Activated naive CD8-positive, alpha-beta T cell (primary cell): Measurements from ENCODE around the gene PUM1.
"Not testable (repeated sequence)": the region's sequence is repeated elsewhere in the genome, so short reads cannot be mapped to it uniquely, and the experiment has no call there.

Source experiments
- H3K27ac Mint-ChIP-seq: one replicate; pipeline ENCODE4 v1.8.0; 2021; ENCODE audit warnings: mixed read lengths
- H3K27me3 Mint-ChIP-seq: one replicate; pipeline ENCODE4 v1.8.0; 2021; ENCODE audit warnings: mixed read lengths
- H3K36me3 Mint-ChIP-seq: one replicate; pipeline ENCODE4 v1.8.0; 2021; ENCODE audit warnings: mixed read lengths
- H3K4me1 Mint-ChIP-seq: one replicate; pipeline ENCODE4 v1.8.0; 2021; ENCODE audit warnings: low read depth, mixed read lengths
- H3K4me3 Mint-ChIP-seq: one replicate; pipeline ENCODE4 v1.8.0; 2021; ENCODE audit warnings: mild to moderate bottlenecking, mixed read lengths
- H3K9me3 Mint-ChIP-seq: one replicate; pipeline ENCODE4 v1.8.0; 2021; ENCODE audit warnings: low read depth, mixed read lengths

The PUM1 gene

GRCh38 chr1:30977105-30977504 lies 88.4 kb downstream of the PUM1 start:
- H3K27me3 Mint-ChIP-seq: no peaks in the 10 kb centered on the region
- H3K4me3 Mint-ChIP-seq: no peak overlapping the region
- peak overlapping the region; percentile 75 for H3K27ac Mint-ChIP-seq
- H3K9me3 Mint-ChIP-seq: no peaks in the 10 kb centered on the region
- H3K4me1 Mint-ChIP-seq: peaks cover 39% of the 10 kb centered on the region
- H3K36me3 Mint-ChIP-seq: peaks cover 11% of the 10 kb centered on the region

GRCh38 chr1:30976143-30976542 lies 89.4 kb downstream of the PUM1 start:
- no peaks in the 10 kb centered on the region for H3K27me3 Mint-ChIP-seq
- peak overlapping the region; percentile 81 for H3K27ac Mint-ChIP-seq
- H3K4me3 Mint-ChIP-seq: no peak overlapping the region
- peaks cover 11% of the 10 kb centered on the region for H3K36me3 Mint-ChIP-seq
- no peaks in the 10 kb centered on the region for H3K9me3 Mint-ChIP-seq
- H3K4me1 Mint-ChIP-seq: peaks cover 44% of the 10 kb centered on the region

GRCh38 chr1:30975217-30975616 lies 90.3 kb downstream of the PUM1 start:
- H3K27me3 Mint-ChIP-seq: no peaks in the 10 kb centered on the region
- no peak overlapping the region for H3K4me3 Mint-ChIP-seq
- peaks cover 46% of the 10 kb centered on the region for H3K4me1 Mint-ChIP-seq
- peak overlapping the region; percentile 34 for H3K27ac Mint-ChIP-seq
- H3K9me3 Mint-ChIP-seq: no peaks in the 10 kb centered on the region
- peaks cover 11% of the 10 kb centered on the region for H3K36me3 Mint-ChIP-seq

GRCh38 chr1:30974536-30974935 lies 91.0 kb downstream of the PUM1 start:
- H3K4me3 Mint-ChIP-seq: no peak overlapping the region
- peaks cover 9% of the 10 kb centered on the region for H3K36me3 Mint-ChIP-seq
- peaks cover 44% of the 10 kb centered on the region for H3K4me1 Mint-ChIP-seq
- no peaks in the 10 kb centered on the region for H3K9me3 Mint-ChIP-seq
- H3K27ac Mint-ChIP-seq: no peak overlapping the region
- H3K27me3 Mint-ChIP-seq: no peaks in the 10 kb centered on the region

- not testable (repeated sequence) for H3K36me3 Mint-ChIP-seq, H3K9me3 Mint-ChIP-seq, H3K4me3 Mint-ChIP-seq, H3K27me3 Mint-ChIP-seq, H3K27ac Mint-ChIP-seq
- peaks cover 24% of the 10 kb centered on the region for H3K4me1 Mint-ChIP-seq
These were observed 93.2 kb downstream of the PUM1 start for GRCh38 chr1:30972349-30972748.

- Mint-ChIP-seq H3K27ac (peak overlapping the region; percentile 8), H3K36me3 (peaks cover 2% of the 10 kb centered on the region)
These were observed 94.0 kb downstream of the PUM1 start for GRCh38 chr1:30971496-30971895.

GRCh38 chr1:30969903-30970302 lies 95.6 kb downstream of the PUM1 start:
- H3K36me3 Mint-ChIP-seq: peaks cover 2% of the 10 kb centered on the region

More at GRCh38 chr1:30971496-30971895, 94.0 kb downstream of the PUM1 start:
- Mint-ChIP-seq H3K4me3 (no peak overlapping the region), H3K4me1 (peaks cover 20% of the 10 kb centered on the region), H3K9me3 (no peaks in the 10 kb centered on the region), H3K27me3 (no peaks in the 10 kb centered on the region)

GRCh38 chr1:30968220-30968971 lies 97.1 kb downstream of the PUM1 start:
- H3K36me3 Mint-ChIP-seq: peaks cover 6% of the 10 kb centered on the region
- H3K27me3 Mint-ChIP-seq: no peaks in the 10 kb centered on the region

More at GRCh38 chr1:30969903-30970302, 95.6 kb downstream of the PUM1 start:
- no peaks in the 10 kb centered on the region for H3K27me3 Mint-ChIP-seq
- peak overlapping the region; percentile 41 for H3K27ac Mint-ChIP-seq
- H3K4me1 Mint-ChIP-seq: peaks cover 14% of the 10 kb centered on the region
- H3K9me3 Mint-ChIP-seq: no peaks in the 10 kb centered on the region
- no peak overlapping the region for H3K4me3 Mint-ChIP-seq

GRCh38 chr1:30966690-30967369 lies 98.7 kb downstream of the PUM1 start:
- Mint-ChIP-seq H3K4me3 (no peak overlapping the region), H3K36me3 (peaks cover 6% of the 10 kb centered on the region), H3K9me3 (no peaks in the 10 kb centered on the region), H3K27me3 (no peaks in the 10 kb centered on the region), H3K27ac (peak overlapping the region; percentile 50), H3K4me1 (peaks cover 15% of the 10 kb centered on the region)

More at GRCh38 chr1:30968220-30968971, 97.1 kb downstream of the PUM1 start:
- H3K4me3 Mint-ChIP-seq: no peak overlapping the region
- H3K27ac Mint-ChIP-seq: no peak overlapping the region
- H3K9me3 Mint-ChIP-seq: no peaks in the 10 kb centered on the region
- peaks cover 13% of the 10 kb centered on the region for H3K4me1 Mint-ChIP-seq

- no peaks in the 10 kb centered on the region for H3K9me3 Mint-ChIP-seq
- no peak overlapping the region for H3K4me3 Mint-ChIP-seq
- H3K36me3 Mint-ChIP-seq: peaks cover 6% of the 10 kb centered on the region
- peaks cover 11% of the 10 kb centered on the region for H3K4me1 Mint-ChIP-seq
- H3K27ac Mint-ChIP-seq: no peak overlapping the region
- H3K27me3 Mint-ChIP-seq: no peaks in the 10 kb centered on the region
These were observed 99.5 kb downstream of the PUM1 start for GRCh38 chr1:30965924-30966599.

GRCh38 chr1:30964706-30965105 lies 100.8 kb downstream of the PUM1 start:
- H3K4me3 Mint-ChIP-seq: no peak overlapping the region
- H3K36me3 Mint-ChIP-seq: peaks cover 6% of the 10 kb centered on the region
- H3K4me1 Mint-ChIP-seq: peaks cover 14% of the 10 kb centered on the region
- H3K27ac Mint-ChIP-seq: no peak overlapping the region
- no peaks in the 10 kb centered on the region for H3K9me3 Mint-ChIP-seq
- no peaks in the 10 kb centered on the region for H3K27me3 Mint-ChIP-seq

GRCh38 chr1:30962609-30963508 lies 102.7 kb downstream of the PUM1 start:
- H3K4me1 Mint-ChIP-seq: peaks cover 24% of the 10 kb centered on the region
- peaks cover 3% of the 10 kb centered on the region for H3K36me3 Mint-ChIP-seq
- no peak overlapping the region for H3K27ac Mint-ChIP-seq
- H3K9me3 Mint-ChIP-seq: no peaks in the 10 kb centered on the region
- H3K27me3 Mint-ChIP-seq: no peaks in the 10 kb centered on the region
- no peak overlapping the region for H3K4me3 Mint-ChIP-seq

GRCh38 chr1:30957560-30958222 lies 107.8 kb downstream of the PUM1 start:
- peaks cover 7% of the 10 kb centered on the region for H3K36me3 Mint-ChIP-seq
- peaks cover 39% of the 10 kb centered on the region for H3K4me1 Mint-ChIP-seq
- H3K27ac Mint-ChIP-seq: peak overlapping the region; percentile 0

GRCh38 chr1:30955448-30956015 lies 110.0 kb downstream of the PUM1 start:
- Mint-ChIP-seq H3K9me3 (no peaks in the 10 kb centered on the region), H3K36me3 (peaks cover 18% of the 10 kb centered on the region), H3K4me1 (peaks cover 44% of the 10 kb centered on the region), H3K27ac (no peak overlapping the region), H3K27me3 (no peaks in the 10 kb centered on the region), H3K4me3 (no peak overlapping the region)

More at GRCh38 chr1:30957560-30958222, 107.8 kb downstream of the PUM1 start:
- Mint-ChIP-seq H3K4me3 (no peak overlapping the region), H3K27me3 (no peaks in the 10 kb centered on the region), H3K9me3 (no peaks in the 10 kb centered on the region)
